ENCODE results near the gene PRKAR2B. TPM values are rescaled to one million over a fixed set of nuclear protein-coding genes. Genes with fewer than 3 reads are reported as not detected.

Gene PRKAR2B
- total RNA-seq, 2 donors from 2014 or later: 10.6 to 44.2 TPM

DNA sequence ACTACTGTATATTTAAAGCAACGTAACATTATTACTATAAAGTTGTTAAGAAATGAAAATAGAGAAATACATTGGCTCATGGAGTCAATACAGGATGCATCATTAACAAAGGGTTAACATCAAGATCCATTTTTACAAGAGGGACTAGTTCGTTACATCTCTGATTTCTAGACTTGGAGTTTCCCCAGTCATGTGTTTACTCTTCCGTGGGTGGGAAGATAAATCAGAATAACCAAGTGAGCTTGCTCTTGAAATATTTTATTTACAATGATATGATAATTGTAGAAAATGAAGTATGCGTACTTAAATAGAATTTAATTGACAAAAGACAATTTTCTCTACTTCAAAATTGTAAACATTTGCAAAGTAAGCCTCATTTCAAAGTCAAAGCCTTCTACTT, 1.0 kb upstream of the PRKAR2B start:
- H3K27ac ChIP-seq: peak overlapping the region in 2 of 4 donors; percentile 63 to 84
- DNase-seq (no peak), ATAC-seq (no peak)
- TF ChIP-seq, protein P1, sequence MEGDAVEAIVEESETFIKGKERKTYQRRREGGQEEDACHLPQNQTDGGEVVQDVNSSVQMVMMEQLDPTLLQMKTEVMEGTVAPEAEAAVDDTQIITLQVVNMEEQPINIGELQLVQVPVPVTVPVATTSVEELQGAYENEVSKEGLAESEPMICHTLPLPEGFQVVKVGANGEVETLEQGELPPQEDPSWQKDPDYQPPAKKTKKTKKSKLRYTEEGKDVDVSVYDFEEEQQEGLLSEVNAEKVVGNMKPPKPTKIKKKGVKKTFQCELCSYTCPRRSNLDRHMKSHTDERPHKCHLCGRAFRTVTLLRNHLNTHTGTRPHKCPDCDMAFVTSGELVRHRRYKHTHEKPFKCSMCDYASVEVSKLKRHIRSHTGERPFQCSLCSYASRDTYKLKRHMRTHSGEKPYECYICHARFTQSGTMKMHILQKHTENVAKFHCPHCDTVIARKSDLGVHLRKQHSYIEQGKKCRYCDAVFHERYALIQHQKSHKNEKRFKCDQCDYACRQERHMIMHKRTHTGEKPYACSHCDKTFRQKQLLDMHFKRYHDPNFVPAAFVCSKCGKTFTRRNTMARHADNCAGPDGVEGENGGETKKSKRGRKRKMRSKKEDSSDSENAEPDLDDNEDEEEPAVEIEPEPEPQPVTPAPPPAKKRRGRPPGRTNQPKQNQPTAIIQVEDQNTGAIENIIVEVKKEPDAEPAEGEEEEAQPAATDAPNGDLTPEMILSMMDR (IDR thresholded peaks at IDR 0.05): no peak
- TF ChIP-seq POLR2A (IDR thresholded peaks at IDR 0.05): no peak
- 32 to 33% methylated on average over 4 of the region's 4 CpGs for whole genome bisulfite sequencing, 2 donors
- H3K4me3 ChIP-seq: no peak overlapping the region
- H3K4me1 ChIP-seq: peaks cover 8% of the 10 kb centered on the region
- intact Hi-C loops (cut with DNase I): no loop called here
- no peaks in the 10 kb centered on the region for H3K27me3 ChIP-seq
- H3K36me3 ChIP-seq (replicated peaks in 1 of 2; ENCODE audit: insufficient read depth in 1 of 2, low read depth in 2 of 2): no peaks in the 10 kb centered on the region
- no peaks in the 10 kb centered on the region for H3K9me3 ChIP-seq

DNA sequence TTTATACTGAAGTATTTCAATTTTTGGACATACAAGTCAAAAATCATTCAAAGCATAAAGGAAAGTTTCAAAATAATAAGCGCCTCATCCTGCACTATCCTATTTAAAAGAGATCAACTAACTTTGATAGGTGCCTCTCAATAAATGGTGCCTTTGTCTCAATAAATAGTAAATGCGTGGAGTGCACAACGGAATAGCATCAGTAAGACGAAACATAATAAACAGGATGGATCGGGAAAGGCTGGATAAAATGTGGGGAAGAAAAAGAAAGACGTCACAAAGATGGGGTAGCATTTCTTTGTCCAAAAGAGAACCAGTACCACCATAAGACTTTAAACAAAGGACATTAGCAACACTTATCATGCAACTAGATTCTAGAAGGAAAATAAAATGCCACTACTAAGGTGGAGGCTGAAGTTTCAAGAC, 571 bp upstream of the PRKAR2B start:
- Histone ChIP-seq H3K27ac (peak overlapping the region; percentile 37 to 84 (median 72)), H3K27me3 (no peaks in the 10 kb centered on the region), H3K4me3 (peak overlapping the region in 1 of 2 donors; percentile 9), H3K36me3 (replicated peaks in 1 of 2; ENCODE audit: insufficient read depth in 1 of 2, low read depth in 2 of 2) (no peaks in the 10 kb centered on the region), H3K9me3 (no peaks in the 10 kb centered on the region), H3K4me1 (peaks cover 8% of the 10 kb centered on the region)
- intact Hi-C loops (cut with DNase I): no loop called here
- WGBS, 2 donors: 11 to 17% methylated on average over 6 of the region's 6 CpGs
- TF ChIP-seq, protein P1 (IDR thresholded peaks at IDR 0.05): no peak
- no peak for TF ChIP-seq POLR2A (IDR thresholded peaks at IDR 0.05)
- ATAC-seq (no peak), DNase-seq (no peak)

DNA sequence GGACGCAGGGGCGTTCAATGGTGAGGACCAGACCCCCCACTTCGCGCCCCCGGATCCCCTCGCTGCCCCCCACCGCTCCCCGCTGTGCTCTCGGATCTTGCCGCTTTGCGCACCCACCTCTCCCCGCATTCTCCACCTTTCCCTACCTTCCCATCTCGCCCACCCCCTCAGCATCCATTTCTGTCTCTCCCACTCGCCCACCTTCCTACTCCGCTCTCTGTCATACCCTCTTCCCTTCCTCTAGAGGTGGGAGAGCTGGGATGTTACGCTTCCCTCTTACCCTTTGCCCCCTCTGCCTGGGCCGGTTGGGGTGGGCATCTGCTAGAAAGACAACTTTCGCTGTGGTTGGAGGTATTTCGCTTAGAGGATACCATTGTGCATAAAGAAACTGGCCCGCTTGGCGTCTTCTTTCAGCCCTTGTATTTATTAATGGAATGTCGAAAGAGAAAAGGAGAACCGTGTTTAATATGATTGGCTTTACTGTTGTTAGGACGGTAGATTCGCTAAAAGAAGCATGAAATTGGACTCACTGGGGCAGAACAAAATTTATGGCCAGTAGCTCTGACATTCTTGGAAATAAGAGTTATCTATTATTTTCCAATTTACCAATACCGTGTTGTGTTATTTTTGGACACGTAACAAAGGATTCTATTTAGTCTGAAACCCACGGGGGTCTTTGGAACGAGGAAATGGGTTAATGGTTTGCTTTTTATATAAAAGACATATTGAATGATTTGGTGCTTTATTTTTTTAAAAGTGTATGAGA, 873 bp downstream of the PRKAR2B start:
- peak; percentile 15 for ATAC-seq

DNA sequence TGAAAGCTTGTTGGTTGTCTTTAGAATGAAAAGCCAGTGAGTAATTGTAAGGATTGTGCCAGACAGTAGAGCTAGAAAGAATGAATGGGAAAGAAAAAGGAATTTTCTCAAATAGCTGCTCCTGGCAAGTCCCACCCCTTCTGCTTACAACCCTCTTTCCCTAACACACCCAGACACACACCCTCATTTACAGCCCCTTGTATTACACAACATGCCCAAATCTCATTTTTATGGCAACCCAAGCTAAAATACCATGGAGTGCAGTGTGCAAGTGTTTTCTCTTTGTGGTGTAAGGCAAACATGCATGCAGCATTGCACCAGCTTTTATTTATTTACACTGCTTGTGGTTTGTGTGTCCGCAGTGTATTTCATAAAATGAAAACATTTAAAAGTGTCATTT, 1.5 kb downstream of the PRKAR2B start:
- no peaks in the 10 kb centered on the region for H3K9me3 ChIP-seq
- WGBS, 2 donors: 41 to 64% methylated on average over 1 of the region's 1 CpG
- intact Hi-C loops (cut with DNase I): no loop called here
- no peak for TF ChIP-seq POLR2A (IDR thresholded peaks at IDR 0.05)
- TF ChIP-seq, protein P1 (IDR thresholded peaks at IDR 0.05): no peak
- H3K36me3 ChIP-seq (replicated peaks in 1 of 2; ENCODE audit: insufficient read depth in 1 of 2, low read depth in 2 of 2): no peaks in the 10 kb centered on the region
- DNase-seq (no peak), ATAC-seq (peak; percentile 8)
- H3K4me1 ChIP-seq: peaks cover 8% of the 10 kb centered on the region
- H3K4me3 ChIP-seq: no peak overlapping the region
- no peaks in the 10 kb centered on the region for H3K27me3 ChIP-seq
- H3K27ac ChIP-seq: peak overlapping the region in 2 of 4 donors; percentile 60 to 81

More for the DNA sequence above, 873 bp downstream of the PRKAR2B start:
- Histone ChIP-seq H3K27me3 (no peaks in the 10 kb centered on the region), H3K9me3 (no peaks in the 10 kb centered on the region), H3K4me3 (peak overlapping the region; percentile 22 to 56), H3K36me3 (replicated peaks in 1 of 2; ENCODE audit: insufficient read depth in 1 of 2, low read depth in 2 of 2) (no peaks in the 10 kb centered on the region), H3K4me1 (peaks cover 8% of the 10 kb centered on the region), H3K27ac (peak overlapping the region; percentile 36 to 81 (median 65))
- TF ChIP-seq POLR2A (IDR thresholded peaks at IDR 0.05): peak in 1 of 3 donors; percentile 11
- TF ChIP-seq, protein P1 (IDR thresholded peaks at IDR 0.05): no peak
- intact Hi-C loops (cut with DNase I): no loop called here
- DNase-seq: no peak
- WGBS, 2 donors: 3 to 4% methylated on average over 24 to 25 of the region's 29 CpGs

Measured in body of pancreas (tissue), 4 donors.